ENCODE measurements around the gene UNC45A. TPM values are rescaled to one million over a fixed set of nuclear protein-coding genes. Genes with fewer than 3 reads are reported as not detected.

UNC45A gene
- total and polyA plus RNA-seq, 2 of the 13 experiments (the other 11 are each of a cell fraction or from before 2014, with no cell fraction given) = 33.8 to 39.7 TPM

- TF ChIP-seq ZNF20 (CRISPR knock-in tag; IDR thresholded peaks at IDR 0.05) = no peak
- no peak for TF ChIP-seq MNT (IDR thresholded peaks at IDR 0.05)
- TF ChIP-seq CCDC6 (CRISPR knock-in tag; IDR thresholded peaks at IDR 0.05) = no peak
- no peak for TF ChIP-seq GATAD1 (CRISPR knock-in tag; IDR thresholded peaks at IDR 0.05)
These were observed 56.7 kb downstream of the UNC45A start (continued) for GRCh38 chr15:90991587-90992285.

GRCh38 chr15:90994059-90994416 is 59.0 kb downstream of the UNC45A start:
- intact Hi-C loops (cut with micrococcal nuclease; ENCODE audit: unreplicated experiment) = loop anchor here (10.0 kb wide), 1 partner anchor 59 kb away; the partner anchor contains the start of genes HDDC3 and UNC45A

More at GRCh38 chr15:90994059-90994416, 59.0 kb downstream of the UNC45A start:
- 0% methylated on average over 3 of the region's 50 CpGs for whole genome bisulfite sequencing (ENCODE audit: low lambda C conversion rate)
- FAIRE-seq (no peak), ATAC-seq (peak; percentile 15), DNase-seq (ENCODE audit: low spot score) (no peak)
- Histone ChIP-seq H3K36me3 (replicated peaks in 1 of 2; ENCODE audit: control insufficient read depth in 1 of 2, insufficient read depth in 2 of 2, low read length in 2 of 2) (peaks cover 4 to 11% of the 10 kb centered on the region in 2 experiments; a peak in 2 of 5 replicates), H4K20me1 (ENCODE audit: insufficient read depth, low read length) (peaks cover 1% of the 10 kb centered on the region; the same call in 1 of the 2 replicates), H3K9me3 (ENCODE audit: low read length) (no peaks in the 10 kb centered on the region), H2AFZ (ENCODE audit: low read length) (no peak overlapping the region), H3K79me2 (ENCODE audit: insufficient read depth, low read length) (peaks cover 59% of the 10 kb centered on the region), H3K27me3 (ENCODE audit: control insufficient read depth in 1 of 2, insufficient read depth in 2 of 2, low read length in 2 of 2) (no peaks in the 10 kb centered on the region), H3K9ac (ENCODE audit: insufficient read depth, low read depth, low read length) (peak overlapping the region; percentile 99), H3K4me1 (ENCODE audit: insufficient read depth, low read length) (peaks cover 28% of the 10 kb centered on the region), H3K4me3 (replicated peaks in 1 of 3; ENCODE audit: insufficient read depth in 1 of 3, low read depth in 2 of 3, low read length in 3 of 3) (peak overlapping the region; percentile 94 to 100 (median 99)), H3K4me2 (ENCODE audit: low read depth, low read length) (peak overlapping the region; percentile 72; the same call in 1 of the 2 replicates), H3K27ac (ENCODE audit: extremely low read length, insufficient read depth, low read length) (peak overlapping the region; percentile 93)
- ChIA-PET CTCF (ENCODE audit: low intra/inter-chr PET ratio, low total read pairs) (no interaction called here), POLR2A (interaction anchor here (0.7 to 1.1 kb wide), 4 partner anchors 10 to 63 kb away, joined by 3 to 5 read pairs (median 4); partner anchors contain the start of gene UNC45A)
- 0 out of 2 replicates have a peak, but pooled peaks have one; percentile 29 for TF ChIP-seq ZBTB7A (CRISPR knock-in tag; IDR thresholded peaks at IDR 0.05)
- TF ChIP-seq AGO2 (optimal IDR thresholded peaks at IDR 0.05; ENCODE audit: low read depth, low read length) = peak; percentile 52
- TF ChIP-seq ZNF232 (CRISPR knock-in tag; IDR thresholded peaks at IDR 0.05; ENCODE audit: borderline replicate concordance) = peak; percentile 25; the same call in 1 of the 2 replicates
- TF ChIP-seq CAMTA2 (CRISPR knock-in tag; IDR thresholded peaks at IDR 0.05; ENCODE audit: borderline replicate concordance) = 0 out of 2 replicates have a peak, but pooled peaks have one; percentile 7
- TF ChIP-seq BRF2 (CRISPR knock-in tag; IDR thresholded peaks at IDR 0.05) = no peak
- TF ChIP-seq ZNF20 (CRISPR knock-in tag; IDR thresholded peaks at IDR 0.05) = 0 out of 2 replicates have a peak, but pooled peaks have one; percentile 29
- peak; percentile 44; the same call in 1 of the 2 replicates for TF ChIP-seq HES4 (CRISPR knock-in tag; IDR thresholded peaks at IDR 0.05; ENCODE audit: borderline replicate concordance)
- TF ChIP-seq ZNF790 (CRISPR knock-in tag; IDR thresholded peaks at IDR 0.05; ENCODE audit: borderline replicate concordance) = 0 out of 2 replicates have a peak, but pooled peaks have one; percentile 34
- TF ChIP-seq DDIT3 (CRISPR knock-in tag; IDR thresholded peaks at IDR 0.05) = no peak
- 0 out of 2 replicates have a peak, but pooled peaks have one; percentile 26 for TF ChIP-seq ZNF768 (CRISPR knock-in tag; IDR thresholded peaks at IDR 0.05)
- peak; percentile 5; the same call in 1 of the 2 replicates for TF ChIP-seq MEIS2 (CRISPR knock-in tag; IDR thresholded peaks at IDR 0.05)
- peak; percentile 44; the same call in 1 of the 2 replicates for TF ChIP-seq ZNF776 (CRISPR knock-in tag; IDR thresholded peaks at IDR 0.05)
- peak; percentile 59; the same call in 1 of the 2 replicates for TF ChIP-seq SAFB2 (CRISPR knock-in tag; IDR thresholded peaks at IDR 0.05; ENCODE audit: borderline replicate concordance, low read depth)
- no peak for TF ChIP-seq ZFP36L1 (CRISPR knock-in tag; IDR thresholded peaks at IDR 0.05)
- 0 out of 2 replicates have a peak, but pooled peaks have one; percentile 33 for TF ChIP-seq ZNF234 (CRISPR knock-in tag; conservative IDR thresholded peaks at IDR 0.05)
- no TSS peak for BruUV-seq (replicated peaks)
- in situ Hi-C loops (cut with HindIII; ENCODE audit: extremely low pct_ligation_motif_present, low pct_unique_long_range_greater_than_20kb) = no loop called here

Measured in HepG2 (cell line).